Esophagus muscularis mucosa (tissue), 4 donors: ENCODE results near the gene UPF3A.
"Not testable (repeated sequence)": the region's sequence is repeated elsewhere in the genome, so short reads cannot be mapped to it uniquely, and the experiment has no call there.

Source experiments
- EP300 ChIP-seq: sonication (generic); formaldehyde crosslinking; IDR thresholded peaks from one replicate; pipeline ENCODE4 v1.6.1; 2017; ENCODE audit warnings: antibody characterized with exemption
- POLR2A ChIP-seq: fragments of 450-650 bp; IDR thresholded peaks from one replicate; pipeline ENCODE4 v1.6.1; 2017; ENCODE audit warnings: antibody characterized with exemption, moderate library complexity, mild to moderate bottlenecking, low read depth
- POLR2AphosphoS5 ChIP-seq, 2 donors: sonication (generic); formaldehyde crosslinking; IDR thresholded peaks; one replicate each; pipeline ENCODE4 v1.6.1; 2017; ENCODE audit warnings: antibody characterized with exemption in 2 of 2
- TF ChIP-seq, protein P1 (sequence below), 3 experiments: fragments of 200-600 bp in 2 of 3; fragments of 450-650 bp in 1 of 3; sonication (generic) in 2 of 3; IDR thresholded peaks; one replicate each; pipeline ENCODE4 v1.5.1; 2017 to 2019; ENCODE audit warnings: antibody characterized with exemption in 3 of 3, mild to moderate bottlenecking in 2 of 3, moderate library complexity in 1 of 3

DNA sequence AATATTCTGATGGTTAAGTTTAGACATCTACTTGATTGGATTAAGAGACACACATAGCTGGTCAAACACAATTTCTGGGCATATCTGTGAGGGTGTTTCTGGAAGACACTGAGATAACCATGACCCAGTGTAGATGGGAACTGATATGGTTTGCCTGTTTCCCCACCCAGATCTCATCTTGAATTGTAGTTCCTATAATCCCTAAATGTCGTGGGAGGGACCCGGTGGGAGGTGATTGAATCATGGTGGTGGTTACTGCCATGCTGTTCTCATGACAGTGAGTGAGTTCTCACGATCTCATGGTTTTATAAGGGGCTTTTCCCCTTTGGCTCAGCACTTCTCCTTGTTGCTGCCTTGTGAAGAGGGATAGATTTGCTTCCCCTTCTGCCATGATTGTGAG is 65.9 kb downstream of the UPF3A start:
- TF ChIP-seq, protein P1, sequence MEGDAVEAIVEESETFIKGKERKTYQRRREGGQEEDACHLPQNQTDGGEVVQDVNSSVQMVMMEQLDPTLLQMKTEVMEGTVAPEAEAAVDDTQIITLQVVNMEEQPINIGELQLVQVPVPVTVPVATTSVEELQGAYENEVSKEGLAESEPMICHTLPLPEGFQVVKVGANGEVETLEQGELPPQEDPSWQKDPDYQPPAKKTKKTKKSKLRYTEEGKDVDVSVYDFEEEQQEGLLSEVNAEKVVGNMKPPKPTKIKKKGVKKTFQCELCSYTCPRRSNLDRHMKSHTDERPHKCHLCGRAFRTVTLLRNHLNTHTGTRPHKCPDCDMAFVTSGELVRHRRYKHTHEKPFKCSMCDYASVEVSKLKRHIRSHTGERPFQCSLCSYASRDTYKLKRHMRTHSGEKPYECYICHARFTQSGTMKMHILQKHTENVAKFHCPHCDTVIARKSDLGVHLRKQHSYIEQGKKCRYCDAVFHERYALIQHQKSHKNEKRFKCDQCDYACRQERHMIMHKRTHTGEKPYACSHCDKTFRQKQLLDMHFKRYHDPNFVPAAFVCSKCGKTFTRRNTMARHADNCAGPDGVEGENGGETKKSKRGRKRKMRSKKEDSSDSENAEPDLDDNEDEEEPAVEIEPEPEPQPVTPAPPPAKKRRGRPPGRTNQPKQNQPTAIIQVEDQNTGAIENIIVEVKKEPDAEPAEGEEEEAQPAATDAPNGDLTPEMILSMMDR (IDR thresholded peaks at IDR 0.05), result not testable (repeated sequence)
- TF ChIP-seq POLR2A; POLR2AphosphoS5 (IDR thresholded peaks at IDR 0.05); EP300: not testable (repeated sequence)
